MCF 10A (cell line): ENCODE measurements around the gene MYADML2. TPM values are rescaled to one million over a fixed set of nuclear protein-coding genes. Genes with fewer than 3 reads are reported as not detected.

Source experiments
- Bru-seq: library from RNA; stranded (reverse); fragments of 400-500 nt; gene quantifications from one replicate; lab custom pipeline; 2021; lab: Mats Ljungman, UMichigan
- BruChase-seq, 2 experiments: library from RNA; stranded (reverse); fragments of 400-500 nt; gene quantifications; one replicate each; lab custom pipeline; 2021; lab: Mats Ljungman, UMichigan
- BruUV-seq: library from RNA; stranded (reverse); fragments of 400-500 nt; replicated peaks from 2 replicates; lab custom pipeline; 2021; lab: Mats Ljungman, UMichigan
- CTCF ChIA-PET: fragments of 300-600 bp; sonication (Branson Sonifier 250); formaldehyde crosslinking; extraction: SDS; loops from one replicate; lab custom pipeline; 2021; ENCODE audit warnings: antibody characterized with exemption, inconsistent platforms; lab: Yijun Ruan, JAX
- POLR2A ChIA-PET: fragments of 300-600, 350-650 bp; sonication (Branson Sonifier 250); formaldehyde crosslinking; extraction: SDS; loops from one replicate; lab custom pipeline; 2020; ENCODE audit warnings: antibody characterized with exemption, inconsistent platforms; lab: Yijun Ruan, JAX
- DNase-seq: peaks from one replicate; pipeline ENCODE4 v3.0.0-alpha.2; 2018; ENCODE audit not compliant: unreplicated experiment
- H3K27ac Mint-ChIP-seq: one replicate; pipeline ENCODE4 v1.8.0; 2022; ENCODE audit warnings: mild to moderate bottlenecking, low read depth, mixed read lengths; ENCODE audit not compliant: unreplicated experiment
- H3K27me3 Mint-ChIP-seq: one replicate; pipeline ENCODE4 v1.8.0; 2022; ENCODE audit warnings: mixed read lengths; ENCODE audit not compliant: insufficient read depth, unreplicated experiment
- H3K36me3 Mint-ChIP-seq: one replicate; pipeline ENCODE4 v1.8.0; 2022; ENCODE audit warnings: mild to moderate bottlenecking, moderate library complexity, mixed read lengths; ENCODE audit not compliant: insufficient read depth, unreplicated experiment
- H3K4me1 Mint-ChIP-seq: one replicate; pipeline ENCODE4 v1.8.0; 2022; ENCODE audit warnings: mixed read lengths; ENCODE audit not compliant: insufficient read depth, unreplicated experiment
- H3K4me3 Mint-ChIP-seq: one replicate; pipeline ENCODE4 v1.8.0; 2022; ENCODE audit warnings: mild to moderate bottlenecking, moderate library complexity, mixed read lengths; ENCODE audit not compliant: unreplicated experiment
- H3K9me3 Mint-ChIP-seq: one replicate; pipeline ENCODE4 v1.8.0; 2022; ENCODE audit warnings: mixed read lengths; ENCODE audit not compliant: unreplicated experiment
- intact Hi-C: fragments of 100-400 bp; cut with micrococcal nuclease; formaldehyde crosslinking; loops from 2 replicates; pipeline ENCODE4 v1.14.1; 2022
- long read RNA-seq: library from polyadenylated mRNA; stranded (forward); transcript quantifications from one replicate; pipeline ENCODE4 v2.0.0, GENCODE V29; 2022
- total RNA-seq: library from RNA; stranded (reverse); gene quantifications from 2 replicates; pipeline ENCODE4 v1.2.3, GENCODE V29; 2022
- TF ChIP-seq, protein P1 (sequence below): fragments of 200-600 bp; IDR thresholded peaks from one replicate; pipeline ENCODE4 v1.8.0; 2022; ENCODE audit warnings: antibody characterized with exemption, mild to moderate bottlenecking; ENCODE audit not compliant: unreplicated experiment

MYADML2 gene
- total RNA-seq (not detected in 2 replicates), Bru-seq, nascent RNA (not detected), BruChase-seq, experiment 1, labeled RNA remaining after a 6-hour chase (not detected), BruChase-seq, experiment 2, labeled RNA remaining after a 2-hour chase (not detected)
- long read RNA-seq = 0 reads

DNA sequence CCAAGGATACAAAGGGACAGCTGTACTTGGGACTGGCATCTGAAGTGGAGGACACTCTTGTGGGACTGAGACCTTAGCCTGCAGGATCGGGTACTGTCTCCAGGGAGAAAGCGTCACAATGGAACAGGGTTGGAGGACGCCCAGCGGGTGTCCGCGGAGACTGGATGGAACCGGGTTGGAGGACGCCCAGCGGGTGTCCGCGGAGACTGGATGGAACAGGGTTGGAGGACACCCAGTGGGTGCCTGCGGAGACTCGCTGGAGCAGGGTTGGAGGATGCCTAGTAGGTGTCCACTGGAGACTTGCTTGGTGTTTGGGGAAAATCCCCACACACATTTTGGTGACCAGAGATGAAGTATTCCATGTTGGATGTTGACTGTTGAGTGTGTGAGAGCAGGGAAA, at the start of gene MYADML2:
Gene MYADML2 (minus strand): TSS at position 45 of the 400 bp plus-strand sequence. CDS start 5,492 bp downstream, outside the sequence.
- H3K4me3 Mint-ChIP-seq = no peak within 1 kb of the TSS
- H3K36me3 Mint-ChIP-seq = no peaks in the 10 kb centered on the region
- DNase-seq = no peak
- no peak within 1 kb of the TSS for H3K27ac Mint-ChIP-seq
- no TSS peak for BruUV-seq
- ChIA-PET POLR2A (no interaction called here), CTCF (interaction anchor here (0.7 kb wide), 1 partner anchor 226 kb away, joined by 4 read pairs; no protein-coding TSS in a partner anchor)
- intact Hi-C loops = no loop called here
- H3K4me1 Mint-ChIP-seq = no peaks in the 10 kb centered on the region
- H3K9me3 Mint-ChIP-seq = no peaks in the 10 kb centered on the region
- TF ChIP-seq, protein P1, sequence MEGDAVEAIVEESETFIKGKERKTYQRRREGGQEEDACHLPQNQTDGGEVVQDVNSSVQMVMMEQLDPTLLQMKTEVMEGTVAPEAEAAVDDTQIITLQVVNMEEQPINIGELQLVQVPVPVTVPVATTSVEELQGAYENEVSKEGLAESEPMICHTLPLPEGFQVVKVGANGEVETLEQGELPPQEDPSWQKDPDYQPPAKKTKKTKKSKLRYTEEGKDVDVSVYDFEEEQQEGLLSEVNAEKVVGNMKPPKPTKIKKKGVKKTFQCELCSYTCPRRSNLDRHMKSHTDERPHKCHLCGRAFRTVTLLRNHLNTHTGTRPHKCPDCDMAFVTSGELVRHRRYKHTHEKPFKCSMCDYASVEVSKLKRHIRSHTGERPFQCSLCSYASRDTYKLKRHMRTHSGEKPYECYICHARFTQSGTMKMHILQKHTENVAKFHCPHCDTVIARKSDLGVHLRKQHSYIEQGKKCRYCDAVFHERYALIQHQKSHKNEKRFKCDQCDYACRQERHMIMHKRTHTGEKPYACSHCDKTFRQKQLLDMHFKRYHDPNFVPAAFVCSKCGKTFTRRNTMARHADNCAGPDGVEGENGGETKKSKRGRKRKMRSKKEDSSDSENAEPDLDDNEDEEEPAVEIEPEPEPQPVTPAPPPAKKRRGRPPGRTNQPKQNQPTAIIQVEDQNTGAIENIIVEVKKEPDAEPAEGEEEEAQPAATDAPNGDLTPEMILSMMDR = no peak
- no peaks in the 10 kb centered on the region for H3K27me3 Mint-ChIP-seq

- H3K36me3 Mint-ChIP-seq = peaks cover 5% of the 10 kb centered on the region
- intact Hi-C loops = no loop called here
- ChIA-PET CTCF (interaction anchor here (0.6 kb wide), 1 partner anchor 18 kb away, joined by 3 read pairs; no protein-coding TSS in a partner anchor), POLR2A (no interaction called here)
- H3K4me3 Mint-ChIP-seq = no peak overlapping the region
- no peaks in the 10 kb centered on the region for H3K27me3 Mint-ChIP-seq
- BruUV-seq = no TSS peak
- peaks cover 4% of the 10 kb centered on the region for H3K4me1 Mint-ChIP-seq
- TF ChIP-seq, protein P1 = no peak
- H3K27ac Mint-ChIP-seq = no peak overlapping the region
- H3K9me3 Mint-ChIP-seq = no peaks in the 10 kb centered on the region
- DNase-seq = no peak
Observed at GRCh38 chr17:81996232-81996756, 49.3 kb upstream of the MYADML2 start.

- H3K27ac Mint-ChIP-seq = no peak overlapping the region
- no TSS peak for BruUV-seq
- DNase-seq = no peak
- H3K9me3 Mint-ChIP-seq = no peaks in the 10 kb centered on the region
- H3K4me3 Mint-ChIP-seq = no peak overlapping the region
- peaks cover 11% of the 10 kb centered on the region for H3K4me1 Mint-ChIP-seq
- H3K36me3 Mint-ChIP-seq = peaks cover 6% of the 10 kb centered on the region
- TF ChIP-seq, protein P1 = no peak
- ChIA-PET CTCF (interaction anchor here (0.6 to 1.0 kb wide), 3 partner anchors 18 to 34 kb away, joined by 3 read pairs; no protein-coding TSS in a partner anchor), POLR2A (no interaction called here)
- H3K27me3 Mint-ChIP-seq = no peaks in the 10 kb centered on the region
- intact Hi-C loops = no loop called here
Observed at GRCh38 chr17:81995463-81996231, 48.6 kb upstream of the MYADML2 start.
